ENCODE measurements around the gene PLXNA4. TPM values are rescaled to one million over a fixed set of nuclear protein-coding genes. Genes with fewer than 3 reads are reported as not detected.

PLXNA4 gene
- total and polyA plus RNA-seq, 9 of the 15 experiments (the other 6 are each of a cell fraction or from before 2014, with no cell fraction given): under 0.01 to 0.09 TPM; not detected in 7

GRCh38 chr7:132480534-132480933, 95.7 kb downstream of the PLXNA4 start:
- under 1% methylated on average over 9 of the region's 9 CpGs for WGBS (ENCODE audit: insufficient coverage, low coverage, missing lambda C conversion rate)
- Histone ChIP-seq H3K9ac (ENCODE audit: insufficient read depth in 1 of 2, low read depth in 2 of 2, low read length in 2 of 2) (no peak overlapping the region), H3K4me1 (replicated peaks in 1 of 2; ENCODE audit: control insufficient read depth in 2 of 2, insufficient read depth in 2 of 2, low read length in 2 of 2) (no peaks in the 10 kb centered on the region), H3K27me3 (ENCODE audit: control insufficient read depth in 2 of 2, insufficient read depth in 2 of 2, low read length in 2 of 2) (peaks cover 28 to 41% of the 10 kb centered on the region in 2 experiments; a peak in 4 of 5 replicates), H3K9me3 (replicated peaks; ENCODE audit: control insufficient read depth, insufficient read depth, low read depth, low read length) (no peaks in the 10 kb centered on the region), H2AFZ (ENCODE audit: low read depth, low read length) (no peak overlapping the region), H3K4me2 (ENCODE audit: insufficient read depth, low read length) (no peak overlapping the region), H3K36me3 (ENCODE audit: control insufficient read depth, insufficient read depth, low read length) (no peaks in the 10 kb centered on the region), H3K4me3 (no peak overlapping the region), H3K79me2 (ENCODE audit: control insufficient read depth, insufficient read depth, low read length) (no peaks in the 10 kb centered on the region), H3K27ac (ENCODE audit: extremely low read depth, low read depth, low read length) (no peak overlapping the region), H4K20me1 (replicated peaks; ENCODE audit: control insufficient read depth, insufficient read depth, low read length) (no peaks in the 10 kb centered on the region), H3K9me1 (ENCODE audit: control insufficient read depth, insufficient read depth, low read length) (no peaks in the 10 kb centered on the region)
- FAIRE-seq: no peak
- POLR2A ChIA-PET: interaction anchor here (0.7 kb wide), 1 partner anchor 356 kb away, joined by 3 read pairs; no protein-coding TSS in a partner anchor
- intact Hi-C loops (cut with micrococcal nuclease): no loop called here
- in situ Hi-C loops (cut with MboI): no loop called here
- CTCF ChIA-PET (ENCODE audit: low intra/inter-chr PET ratio): no interaction called here
- no peak for ATAC-seq
- BruUV-seq (replicated peaks): no TSS peak
- DNase-seq (ENCODE audit: extremely low read depth in 1 of 4, low spot score in 3 of 4): no peak
- no peak for TF ChIP-seq LEF1 (IDR thresholded peaks at IDR 0.05)
- TF ChIP-seq NFRKB (IDR thresholded peaks at IDR 0.05; ENCODE audit: low read depth): no peak
- TF ChIP-seq, protein P1, sequence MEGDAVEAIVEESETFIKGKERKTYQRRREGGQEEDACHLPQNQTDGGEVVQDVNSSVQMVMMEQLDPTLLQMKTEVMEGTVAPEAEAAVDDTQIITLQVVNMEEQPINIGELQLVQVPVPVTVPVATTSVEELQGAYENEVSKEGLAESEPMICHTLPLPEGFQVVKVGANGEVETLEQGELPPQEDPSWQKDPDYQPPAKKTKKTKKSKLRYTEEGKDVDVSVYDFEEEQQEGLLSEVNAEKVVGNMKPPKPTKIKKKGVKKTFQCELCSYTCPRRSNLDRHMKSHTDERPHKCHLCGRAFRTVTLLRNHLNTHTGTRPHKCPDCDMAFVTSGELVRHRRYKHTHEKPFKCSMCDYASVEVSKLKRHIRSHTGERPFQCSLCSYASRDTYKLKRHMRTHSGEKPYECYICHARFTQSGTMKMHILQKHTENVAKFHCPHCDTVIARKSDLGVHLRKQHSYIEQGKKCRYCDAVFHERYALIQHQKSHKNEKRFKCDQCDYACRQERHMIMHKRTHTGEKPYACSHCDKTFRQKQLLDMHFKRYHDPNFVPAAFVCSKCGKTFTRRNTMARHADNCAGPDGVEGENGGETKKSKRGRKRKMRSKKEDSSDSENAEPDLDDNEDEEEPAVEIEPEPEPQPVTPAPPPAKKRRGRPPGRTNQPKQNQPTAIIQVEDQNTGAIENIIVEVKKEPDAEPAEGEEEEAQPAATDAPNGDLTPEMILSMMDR (IDR thresholded peaks at IDR 0.05 in 2 of 3, conservative IDR thresholded peaks at IDR 0.05 in 1 of 3; ENCODE audit: insufficient read depth in 2 of 3, low read depth in 1 of 3, low read length in 3 of 3): no peak
- no peak for TF ChIP-seq RNF219 (CRISPR knock-in tag; IDR thresholded peaks at IDR 0.05)
- no peak for TF ChIP-seq KLF6 (CRISPR knock-in tag; IDR thresholded peaks at IDR 0.05; ENCODE audit: borderline replicate concordance)
- TF ChIP-seq SMARCC2 (IDR thresholded peaks at IDR 0.05; ENCODE audit: low read depth): no peak
- no peak for TF ChIP-seq HDAC3 (IDR thresholded peaks at IDR 0.05; ENCODE audit: borderline replicate concordance, partially characterized antibody)
- no peak for TF ChIP-seq PURB (CRISPR knock-in tag; IDR thresholded peaks at IDR 0.05; ENCODE audit: low read depth)
- TF ChIP-seq, protein P2, sequence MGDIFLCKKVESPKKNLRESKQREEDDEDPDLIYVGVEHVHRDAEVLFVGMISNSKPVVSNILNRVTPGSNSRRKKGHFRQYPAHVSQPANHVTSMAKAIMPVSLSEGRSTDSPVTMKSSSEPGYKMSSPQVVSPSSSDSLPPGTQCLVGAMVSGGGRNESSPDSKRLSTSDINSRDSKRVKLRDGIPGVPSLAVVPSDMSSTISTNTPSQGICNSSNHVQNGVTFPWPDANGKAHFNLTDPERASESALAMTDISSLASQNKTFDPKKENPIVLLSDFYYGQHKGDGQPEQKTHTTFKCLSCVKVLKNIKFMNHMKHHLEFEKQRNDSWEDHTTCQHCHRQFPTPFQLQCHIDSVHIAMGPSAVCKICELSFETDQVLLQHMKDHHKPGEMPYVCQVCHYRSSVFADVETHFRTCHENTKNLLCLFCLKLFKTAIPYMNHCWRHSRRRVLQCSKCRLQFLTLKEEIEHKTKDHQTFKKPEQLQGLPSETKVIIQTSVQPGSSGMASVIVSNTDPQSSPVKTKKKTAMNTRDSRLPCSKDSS (IDR thresholded peaks at IDR 0.05; ENCODE audit: low read depth, partially characterized antibody): no peak
- no peak for TF ChIP-seq FOSL1 (tag; conservative IDR thresholded peaks at IDR 0.05)
- no peak for TF ChIP-seq SP1 (CRISPR knock-in tag; IDR thresholded peaks at IDR 0.05)
- no peak for TF ChIP-seq PHB (CRISPR knock-in tag; IDR thresholded peaks at IDR 0.05)
- no peak for TF ChIP-seq TAF7 (tag; IDR thresholded peaks at IDR 0.05)
- TF ChIP-seq HINFP (tag; conservative IDR thresholded peaks at IDR 0.05; ENCODE audit: low read depth): no peak
